ENCODE measurements around the gene ACTL7B.

ACTL7B gene

GRCh38 chr9:108838017-108838416, 17.8 kb downstream of the ACTL7B start:
- H3K9me3 ChIP-seq (ENCODE audit: insufficient read depth, low read length), result no peaks in the 10 kb centered on the region
- no peaks in the 10 kb centered on the region for H3K27me3 ChIP-seq (ENCODE audit: low read depth, low read length)
- no peak overlapping the region for H3K4me2 ChIP-seq (ENCODE audit: low read length)
- no peak overlapping the region for H3K4me3 ChIP-seq (ENCODE audit: low read length)
- no peak overlapping the region for H3K27ac ChIP-seq (ENCODE audit: low read length)
- H3K36me3 ChIP-seq (replicated peaks; ENCODE audit: low read depth, low read length), result no peaks in the 10 kb centered on the region
- H3K4me1 ChIP-seq (ENCODE audit: low read length), result no peaks in the 10 kb centered on the region
- H3K9ac ChIP-seq (ENCODE audit: low read length), result no peak overlapping the region
- no peak overlapping the region for H2AFZ ChIP-seq (ENCODE audit: low read depth, low read length)
- no peaks in the 10 kb centered on the region for H3K79me2 ChIP-seq (ENCODE audit: low read length)
- no peaks in the 10 kb centered on the region for H4K20me1 ChIP-seq (ENCODE audit: insufficient read depth, low read length)
- TF ChIP-seq EZH2phosphoT487 (IDR thresholded peaks at IDR 0.05; ENCODE audit: low read depth) (no peak), CTCF (IDR thresholded peaks at IDR 0.05; ENCODE audit: low read depth, low read length) (no peak)

- Histone ChIP-seq H2AFZ (ENCODE audit: low read depth, low read length) (no peak overlapping the region), H3K9me3 (ENCODE audit: insufficient read depth, low read length) (no peaks in the 10 kb centered on the region), H3K36me3 (replicated peaks; ENCODE audit: low read depth, low read length) (no peaks in the 10 kb centered on the region), H3K4me3 (ENCODE audit: low read length) (no peak overlapping the region), H3K27me3 (ENCODE audit: low read depth, low read length) (no peaks in the 10 kb centered on the region), H3K4me2 (ENCODE audit: low read length) (no peak overlapping the region), H4K20me1 (ENCODE audit: insufficient read depth, low read length) (no peaks in the 10 kb centered on the region), H3K79me2 (ENCODE audit: low read length) (no peaks in the 10 kb centered on the region), H3K4me1 (ENCODE audit: low read length) (no peaks in the 10 kb centered on the region), H3K9ac (ENCODE audit: low read length) (no peak overlapping the region), H3K27ac (ENCODE audit: low read length) (no peak overlapping the region)
- TF ChIP-seq EZH2phosphoT487 (IDR thresholded peaks at IDR 0.05; ENCODE audit: low read depth) (no peak), CTCF (IDR thresholded peaks at IDR 0.05; ENCODE audit: low read depth, low read length) (no peak)
These were observed 18.3 kb downstream of the ACTL7B start for GRCh38 chr9:108837530-108837929.

GRCh38 chr9:108836781-108837180, 19.0 kb downstream of the ACTL7B start:
- H3K27ac ChIP-seq (ENCODE audit: low read length), result no peak overlapping the region
- H3K4me2 ChIP-seq (ENCODE audit: low read length), result no peak overlapping the region
- no peaks in the 10 kb centered on the region for H3K4me1 ChIP-seq (ENCODE audit: low read length)
- H3K9me3 ChIP-seq (ENCODE audit: insufficient read depth, low read length), result no peaks in the 10 kb centered on the region
- no peaks in the 10 kb centered on the region for H3K27me3 ChIP-seq (ENCODE audit: low read depth, low read length)
- no peak for TF ChIP-seq CTCF (IDR thresholded peaks at IDR 0.05; ENCODE audit: low read depth, low read length)
- no peak for TF ChIP-seq EZH2phosphoT487 (IDR thresholded peaks at IDR 0.05; ENCODE audit: low read depth)
- H3K9ac ChIP-seq (ENCODE audit: low read length), result no peak overlapping the region
- H3K79me2 ChIP-seq (ENCODE audit: low read length), result no peaks in the 10 kb centered on the region
- H3K36me3 ChIP-seq (replicated peaks; ENCODE audit: low read depth, low read length), result no peaks in the 10 kb centered on the region
- no peak overlapping the region for H2AFZ ChIP-seq (ENCODE audit: low read depth, low read length)
- no peak overlapping the region for H3K4me3 ChIP-seq (ENCODE audit: low read length)
- no peaks in the 10 kb centered on the region for H4K20me1 ChIP-seq (ENCODE audit: insufficient read depth, low read length)

- H2AFZ ChIP-seq (ENCODE audit: low read depth, low read length), result no peak overlapping the region
- H3K27me3 ChIP-seq (ENCODE audit: low read depth, low read length), result no peaks in the 10 kb centered on the region
- TF ChIP-seq CTCF (IDR thresholded peaks at IDR 0.05; ENCODE audit: low read depth, low read length), result no peak
- TF ChIP-seq EZH2phosphoT487 (IDR thresholded peaks at IDR 0.05; ENCODE audit: low read depth), result no peak
- H3K4me2 ChIP-seq (ENCODE audit: low read length), result no peak overlapping the region
- no peaks in the 10 kb centered on the region for H3K79me2 ChIP-seq (ENCODE audit: low read length)
- no peaks in the 10 kb centered on the region for H4K20me1 ChIP-seq (ENCODE audit: insufficient read depth, low read length)
- no peak overlapping the region for H3K9ac ChIP-seq (ENCODE audit: low read length)
- no peaks in the 10 kb centered on the region for H3K36me3 ChIP-seq (replicated peaks; ENCODE audit: low read depth, low read length)
- H3K4me1 ChIP-seq (ENCODE audit: low read length), result no peaks in the 10 kb centered on the region
- H3K9me3 ChIP-seq (ENCODE audit: insufficient read depth, low read length), result no peaks in the 10 kb centered on the region
- H3K4me3 ChIP-seq (ENCODE audit: low read length), result no peak overlapping the region
- no peak overlapping the region for H3K27ac ChIP-seq (ENCODE audit: low read length)
These were observed 19.5 kb downstream of the ACTL7B start for GRCh38 chr9:108836319-108836718.

Data from OCI-LY3 (cell line).